ENCODE results near the gene ADGRA1. TPM values are rescaled to one million over a fixed set of nuclear protein-coding genes. Genes with fewer than 3 reads are reported as not detected.

The ADGRA1 gene
- total RNA-seq, 3 donors from 2014 or later (not counting 1 experiment from before 2014, with no cell fraction given), result not detected

DNA sequence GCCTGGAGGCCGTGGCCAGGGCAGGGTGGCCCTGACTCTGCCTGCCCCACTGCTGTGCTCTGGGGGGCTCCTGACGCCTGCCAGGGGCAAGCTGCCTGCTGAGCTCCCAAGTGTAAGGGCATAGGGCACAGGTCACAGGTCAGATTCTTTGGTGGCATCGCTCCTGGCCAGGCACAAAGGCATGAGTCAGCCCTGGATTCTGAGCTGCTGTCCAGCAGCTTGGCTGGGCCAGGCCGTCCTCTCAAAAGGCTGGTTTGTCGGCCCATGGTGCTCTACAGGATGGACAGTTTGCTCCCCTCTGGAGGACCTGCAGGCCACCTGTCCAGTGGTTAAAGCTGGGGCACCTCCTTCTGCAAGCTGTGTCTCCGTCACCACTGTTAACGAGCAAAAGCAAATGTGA lies 2.9 kb downstream of the ADGRA1 start:
- no peak for ATAC-seq
- peaks cover 16% of the 10 kb centered on the region for H3K27me3 ChIP-seq (ENCODE audit: control insufficient read depth, insufficient read depth, low read length)
- H3K27ac ChIP-seq (ENCODE audit: low read length), result no peak overlapping the region
- H3K4me3 ChIP-seq (ENCODE audit: low read length), result no peak overlapping the region
- no peak for DNase-seq
- Mint-ChIP-seq H3K36me3 (no peaks in the 10 kb centered on the region), H3K4me1 (peaks cover 0 to 6% of the 10 kb centered on the region in 2 donors), H3K27me3 (ENCODE audit: low read depth in 2 of 2) (peaks cover 0 to 10% of the 10 kb centered on the region in 2 donors), H3K9me3 (no peaks in the 10 kb centered on the region), H3K27ac (no peak overlapping the region), H3K4me3 (no peak overlapping the region)
- peaks cover 5% of the 10 kb centered on the region for H3K4me1 ChIP-seq (ENCODE audit: control insufficient read depth, insufficient read depth, low read length)
- TF ChIP-seq, protein P1, sequence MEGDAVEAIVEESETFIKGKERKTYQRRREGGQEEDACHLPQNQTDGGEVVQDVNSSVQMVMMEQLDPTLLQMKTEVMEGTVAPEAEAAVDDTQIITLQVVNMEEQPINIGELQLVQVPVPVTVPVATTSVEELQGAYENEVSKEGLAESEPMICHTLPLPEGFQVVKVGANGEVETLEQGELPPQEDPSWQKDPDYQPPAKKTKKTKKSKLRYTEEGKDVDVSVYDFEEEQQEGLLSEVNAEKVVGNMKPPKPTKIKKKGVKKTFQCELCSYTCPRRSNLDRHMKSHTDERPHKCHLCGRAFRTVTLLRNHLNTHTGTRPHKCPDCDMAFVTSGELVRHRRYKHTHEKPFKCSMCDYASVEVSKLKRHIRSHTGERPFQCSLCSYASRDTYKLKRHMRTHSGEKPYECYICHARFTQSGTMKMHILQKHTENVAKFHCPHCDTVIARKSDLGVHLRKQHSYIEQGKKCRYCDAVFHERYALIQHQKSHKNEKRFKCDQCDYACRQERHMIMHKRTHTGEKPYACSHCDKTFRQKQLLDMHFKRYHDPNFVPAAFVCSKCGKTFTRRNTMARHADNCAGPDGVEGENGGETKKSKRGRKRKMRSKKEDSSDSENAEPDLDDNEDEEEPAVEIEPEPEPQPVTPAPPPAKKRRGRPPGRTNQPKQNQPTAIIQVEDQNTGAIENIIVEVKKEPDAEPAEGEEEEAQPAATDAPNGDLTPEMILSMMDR (IDR thresholded peaks at IDR 0.05), result no peak
- no peaks in the 10 kb centered on the region for H3K36me3 ChIP-seq (ENCODE audit: control insufficient read depth, insufficient read depth, low read length)
- no peaks in the 10 kb centered on the region for H3K9me3 ChIP-seq (ENCODE audit: control insufficient read depth, insufficient read depth, low read length)
- intact Hi-C loops (cut with micrococcal nuclease), result no loop called here
- 82% methylated on average over 7 of the region's 7 CpGs for WGBS (ENCODE audit: insufficient coverage)

DNA sequence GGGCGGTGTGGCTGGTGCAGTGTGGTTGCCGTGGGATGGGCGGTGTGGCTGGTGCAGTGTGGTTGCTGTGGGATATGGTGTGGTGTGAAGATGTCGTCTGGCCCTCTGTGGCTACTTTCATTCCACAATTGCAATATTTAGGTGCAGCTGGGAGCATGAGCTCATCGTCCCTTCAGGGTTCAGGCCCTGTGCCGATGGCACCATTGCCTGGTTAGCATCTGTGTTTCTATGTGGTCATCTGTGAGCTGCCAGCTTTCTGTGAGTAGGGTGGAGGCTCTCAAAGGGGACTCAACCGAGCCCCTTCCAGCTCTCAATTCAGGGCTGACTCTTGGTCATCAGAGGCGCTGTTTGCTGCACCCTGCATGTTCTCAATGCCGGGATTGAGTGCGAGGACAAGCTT lies 3.6 kb downstream of the ADGRA1 start:
- Histone ChIP-seq H3K9me3 (ENCODE audit: control insufficient read depth, insufficient read depth, low read length) (no peaks in the 10 kb centered on the region), H3K27ac (ENCODE audit: low read length) (no peak overlapping the region), H3K4me1 (ENCODE audit: control insufficient read depth, insufficient read depth, low read length) (peaks cover 5% of the 10 kb centered on the region), H3K4me3 (ENCODE audit: low read length) (no peak overlapping the region), H3K27me3 (ENCODE audit: control insufficient read depth, insufficient read depth, low read length) (peaks cover 16% of the 10 kb centered on the region), H3K36me3 (ENCODE audit: control insufficient read depth, insufficient read depth, low read length) (no peaks in the 10 kb centered on the region)
- Mint-ChIP-seq H3K4me3 (no peak overlapping the region), H3K27me3 (ENCODE audit: low read depth in 2 of 2) (peaks cover 0 to 10% of the 10 kb centered on the region in 2 donors), H3K9me3 (no peaks in the 10 kb centered on the region), H3K27ac (no peak overlapping the region), H3K4me1 (peaks cover 0 to 6% of the 10 kb centered on the region in 2 donors), H3K36me3 (no peaks in the 10 kb centered on the region)
- DNase-seq, result no peak
- no peak for ATAC-seq
- TF ChIP-seq, protein P1 (IDR thresholded peaks at IDR 0.05), result no peak
- 54% methylated on average over 10 of the region's 10 CpGs for WGBS (ENCODE audit: insufficient coverage)
- intact Hi-C loops (cut with micrococcal nuclease), result no loop called here

DNA sequence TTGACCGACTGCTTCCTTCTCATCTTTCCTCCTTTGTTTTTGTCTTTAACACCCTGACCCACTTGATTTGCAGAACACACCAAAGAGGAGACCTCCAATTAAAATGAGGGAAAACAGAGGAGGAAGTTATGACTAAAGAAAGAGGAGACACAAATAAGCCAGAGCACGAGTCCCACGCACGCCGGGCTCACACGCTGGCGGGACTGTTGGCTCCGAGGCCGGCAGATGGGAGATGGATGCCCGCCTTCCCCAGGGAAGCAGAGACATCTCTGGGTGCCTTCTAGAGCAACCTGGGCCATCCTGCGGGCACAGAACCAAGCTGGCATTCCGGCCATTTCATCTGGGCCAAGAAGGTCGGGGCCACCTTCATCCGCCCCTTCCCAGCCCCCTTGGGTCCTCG lies 5.6 kb downstream of the ADGRA1 start:
- Histone ChIP-seq H3K27me3 (ENCODE audit: control insufficient read depth, insufficient read depth, low read length) (peaks cover 10% of the 10 kb centered on the region), H3K27ac (ENCODE audit: low read length) (no peak overlapping the region), H3K4me3 (ENCODE audit: low read length) (no peak overlapping the region), H3K9me3 (ENCODE audit: control insufficient read depth, insufficient read depth, low read length) (no peaks in the 10 kb centered on the region), H3K36me3 (ENCODE audit: control insufficient read depth, insufficient read depth, low read length) (no peaks in the 10 kb centered on the region), H3K4me1 (ENCODE audit: control insufficient read depth, insufficient read depth, low read length) (peaks cover 5% of the 10 kb centered on the region)
- DNase-seq (no peak), ATAC-seq (no peak)
- WGBS (ENCODE audit: insufficient coverage), result 88% methylated on average over 14 of the region's 15 CpGs
- TF ChIP-seq, protein P1 (IDR thresholded peaks at IDR 0.05), result no peak
- Mint-ChIP-seq H3K27ac (no peak overlapping the region), H3K4me3 (no peak overlapping the region), H3K4me1 (peaks cover 0 to 6% of the 10 kb centered on the region in 2 donors), H3K9me3 (no peaks in the 10 kb centered on the region), H3K36me3 (no peaks in the 10 kb centered on the region), H3K27me3 (ENCODE audit: low read depth in 2 of 2) (peaks cover 0 to 6% of the 10 kb centered on the region in 2 donors)
- intact Hi-C loops (cut with micrococcal nuclease), result no loop called here

DNA sequence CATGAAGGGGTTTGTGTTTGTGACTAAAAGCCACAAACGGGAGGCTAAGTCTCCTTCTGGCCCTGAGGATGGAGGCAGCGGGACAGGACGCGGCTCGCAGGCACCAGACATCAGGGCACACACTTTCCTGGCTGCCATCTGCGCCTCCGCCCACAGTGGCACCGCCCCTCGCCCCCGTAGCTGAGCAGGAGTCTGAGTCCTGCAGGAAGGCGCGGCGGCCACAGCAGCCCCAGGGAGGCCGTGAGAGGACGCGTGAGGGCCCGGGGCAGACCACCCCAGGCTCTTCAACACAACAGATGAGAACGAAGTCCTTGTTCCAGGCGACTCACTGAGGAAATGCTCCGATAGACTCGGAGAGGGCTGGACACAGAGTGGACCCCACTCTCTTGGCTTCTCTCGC lies 6.6 kb downstream of the ADGRA1 start:
- Histone ChIP-seq H3K4me1 (ENCODE audit: control insufficient read depth, insufficient read depth, low read length) (peaks cover 5% of the 10 kb centered on the region), H3K9me3 (ENCODE audit: control insufficient read depth, insufficient read depth, low read length) (no peaks in the 10 kb centered on the region), H3K27me3 (ENCODE audit: control insufficient read depth, insufficient read depth, low read length) (peaks cover 9% of the 10 kb centered on the region), H3K36me3 (ENCODE audit: control insufficient read depth, insufficient read depth, low read length) (no peaks in the 10 kb centered on the region), H3K4me3 (ENCODE audit: low read length) (no peak overlapping the region), H3K27ac (ENCODE audit: low read length) (no peak overlapping the region)
- TF ChIP-seq, protein P1 (IDR thresholded peaks at IDR 0.05), result no peak
- intact Hi-C loops (cut with micrococcal nuclease), result no loop called here
- Mint-ChIP-seq H3K36me3 (no peaks in the 10 kb centered on the region), H3K27me3 (ENCODE audit: low read depth in 2 of 2) (peaks cover 0 to 6% of the 10 kb centered on the region in 2 donors), H3K9me3 (no peaks in the 10 kb centered on the region), H3K4me3 (no peak overlapping the region), H3K4me1 (peaks cover 0 to 6% of the 10 kb centered on the region in 2 donors), H3K27ac (no peak overlapping the region)
- 88% methylated on average over 22 of the region's 22 CpGs for WGBS (ENCODE audit: insufficient coverage)
- DNase-seq, result no peak
- ATAC-seq, result no peak
